NB4 (cell line): Measurements from ENCODE around the gene PODXL.

Source experiments
- DNase-seq: peaks from one replicate; pipeline ENCODE4 v3.0.0; 2010; ENCODE audit warnings: low read depth
- H3K4me3 ChIP-seq: one replicate; pipeline ENCODE4 v1.5.1; 2011; ENCODE audit warnings: mild to moderate bottlenecking, low read depth, low read length, moderate library complexity
- CTCF ChIP-seq: IDR thresholded peaks from one replicate; pipeline ENCODE4 v1.5.1; 2012; ENCODE audit warnings: low read depth, low read length
- MAX ChIP-seq: IDR thresholded peaks from 2 replicates; pipeline ENCODE4 v1.6.1; 2011; ENCODE audit warnings: low read depth, low read length
- MYC ChIP-seq: IDR thresholded peaks from 2 replicates; pipeline ENCODE4 v1.6.1; 2011; ENCODE audit warnings: low read depth, low read length
- POLR2A ChIP-seq: IDR thresholded peaks from 2 replicates; pipeline ENCODE4 v1.6.1; 2011; ENCODE audit warnings: mild to moderate bottlenecking; ENCODE audit not compliant: insufficient read length; ENCODE audit errors: extremely low read depth

PODXL gene

GRCh38 chr7:131562941-131563340 lies 6.5 kb upstream of the PODXL start:
- no peak for TF ChIP-seq MYC
- TF ChIP-seq MAX = no peak
- no peak for TF ChIP-seq CTCF
- no peak for DNase-seq
- no peak overlapping the region for H3K4me3 ChIP-seq

GRCh38 chr7:131560061-131560460 lies 3.6 kb upstream of the PODXL start:
- no peak for TF ChIP-seq MAX
- TF ChIP-seq MYC = no peak
- no peak for TF ChIP-seq CTCF
- TF ChIP-seq POLR2A = no peak
- H3K4me3 ChIP-seq = no peak overlapping the region
- no peak for DNase-seq

- TF ChIP-seq MYC (no peak), MAX (no peak), POLR2A (no peak), CTCF (no peak)
- no peak overlapping the region for H3K4me3 ChIP-seq
- DNase-seq = no peak
These were observed 1.4 kb upstream of the PODXL start for GRCh38 chr7:131557652-131558385.

- no peak overlapping the region for H3K4me3 ChIP-seq
- TF ChIP-seq MYC = no peak
- TF ChIP-seq MAX = no peak
- no peak for TF ChIP-seq CTCF
- DNase-seq = peak; percentile 18
These were observed 652 bp upstream of the PODXL start for GRCh38 chr7:131556909-131557651.

GRCh38 chr7:131555552-131556052 lies 826 bp downstream of the PODXL start:
- no peak for TF ChIP-seq MYC
- no peak for TF ChIP-seq MAX
- TF ChIP-seq POLR2A = no peak
- TF ChIP-seq CTCF = no peak
- peak overlapping the region; percentile 34 for H3K4me3 ChIP-seq
- DNase-seq = peak; percentile 29
